HEK293 (cell line): ENCODE data around the gene OAF.

Experiments
- CTCF ChIP-seq: fragments of 450-650 bp; formaldehyde crosslinking; IDR thresholded peaks from 2 replicates; pipeline ENCODE4 v1.5.1; 2016; ENCODE audit warnings: missing biosample characterization, missing genetic modification characterization
- EGR2 ChIP-seq: fragments of 450-650 bp; formaldehyde crosslinking; IDR thresholded peaks from 2 replicates; pipeline ENCODE4 v1.5.1; 2016; ENCODE audit warnings: low read depth, missing biosample characterization, missing genetic modification characterization
- YY1 ChIP-seq: fragments of 450-650 bp; formaldehyde crosslinking; IDR thresholded peaks from 2 replicates; pipeline ENCODE4 v1.5.1; 2018; ENCODE audit warnings: missing biosample characterization, missing genetic modification characterization
- ZBTB21 ChIP-seq: fragments of 450-650 bp; formaldehyde crosslinking; IDR thresholded peaks from 2 replicates; pipeline ENCODE4 v1.5.1; 2017; ENCODE audit warnings: missing biosample characterization, missing genetic modification characterization
- ZBTB7A ChIP-seq: fragments of 450-650 bp; formaldehyde crosslinking; IDR thresholded peaks from 2 replicates; pipeline ENCODE4 v1.5.1; 2016; ENCODE audit warnings: low read depth, missing biosample characterization, missing genetic modification characterization
- ZNF138 ChIP-seq: fragments of 450-650 bp; formaldehyde crosslinking; IDR thresholded peaks from 2 replicates; pipeline ENCODE4 v1.5.1; 2016; ENCODE audit warnings: missing biosample characterization, missing genetic modification characterization, borderline replicate concordance
- ZNF175 ChIP-seq: fragments of 450-650 bp; formaldehyde crosslinking; IDR thresholded peaks from 2 replicates; pipeline ENCODE4 v1.5.1; 2016; ENCODE audit warnings: missing biosample characterization, missing genetic modification characterization
- ZNF24 ChIP-seq: fragments of 450-650 bp; formaldehyde crosslinking; IDR thresholded peaks from 2 replicates; pipeline ENCODE4 v1.5.1; 2016; ENCODE audit warnings: missing biosample characterization, missing genetic modification characterization
- ZNF341 ChIP-seq: fragments of 450-650 bp; formaldehyde crosslinking; IDR thresholded peaks from 2 replicates; pipeline ENCODE4; 2016; ENCODE audit warnings: low read depth, missing biosample characterization, missing genetic modification characterization
- ZNF660 ChIP-seq: fragments of 450-650 bp; IDR thresholded peaks from 2 replicates; pipeline ENCODE4 v1.5.1; 2018; ENCODE audit warnings: missing biosample characterization, mild to moderate bottlenecking, missing genetic modification characterization
- ZNF670 ChIP-seq: fragments of 450-650 bp; formaldehyde crosslinking; IDR thresholded peaks from 2 replicates; pipeline ENCODE4 v1.5.1; 2016; ENCODE audit warnings: missing biosample characterization, missing genetic modification characterization, low read depth
- ZNF704 ChIP-seq: fragments of 450-650 bp; formaldehyde crosslinking; IDR thresholded peaks from 2 replicates; pipeline ENCODE4 v1.5.1; 2016; ENCODE audit warnings: missing biosample characterization, missing genetic modification characterization
- TF ChIP-seq, protein P1 (sequence below): fragments of 450-650 bp; formaldehyde crosslinking; IDR thresholded peaks from 2 replicates; pipeline ENCODE4 v1.5.1; 2016; ENCODE audit warnings: missing biosample characterization, missing genetic modification characterization

GRCh38 chr11:120214581-120214980 lies 3.7 kb downstream of the OAF start:
- TF ChIP-seq ZBTB7A (tag by site-specific recombination) (no peak), ZNF138 (tag by site-specific recombination) (no peak), ZNF670 (no peak), CTCF (tag by site-specific recombination) (no peak), ZNF175 (no peak), ZNF341 (tag by site-specific recombination) (no peak), ZNF660 (tag by site-specific recombination) (no peak), YY1 (tag by site-specific recombination) (no peak), EGR2 (tag by site-specific recombination) (no peak), ZNF704 (no peak), ZNF24 (no peak), ZBTB21 (tag by site-specific recombination) (no peak)
- TF ChIP-seq, protein P1, sequence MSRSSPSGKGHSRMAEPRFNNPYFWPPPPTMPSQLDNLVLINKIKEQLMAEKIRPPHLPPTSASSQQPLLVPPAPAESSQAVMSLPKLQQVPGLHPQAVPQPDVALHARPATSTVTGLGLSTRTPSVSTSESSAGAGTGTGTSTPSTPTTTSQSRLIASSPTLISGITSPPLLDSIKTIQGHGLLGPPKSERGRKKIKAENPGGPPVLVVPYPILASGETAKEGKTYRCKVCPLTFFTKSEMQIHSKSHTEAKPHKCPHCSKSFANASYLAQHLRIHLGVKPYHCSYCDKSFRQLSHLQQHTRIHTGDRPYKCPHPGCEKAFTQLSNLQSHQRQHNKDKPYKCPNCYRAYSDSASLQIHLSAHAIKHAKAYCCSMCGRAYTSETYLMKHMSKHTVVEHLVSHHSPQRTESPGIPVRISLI (tag by site-specific recombination) = no peak
